Right ventricle myocardium superior (tissue), 1 donor: ENCODE measurements around the gene CHD5. TPM values are rescaled to one million over a fixed set of nuclear protein-coding genes. Genes with fewer than 3 reads are reported as not detected.

Experiments
- ATAC-seq: fragments of 200-7000 bp; cut with Tn5 transposase; one replicate; pipeline ENCODE4 v1.9.1; 2020; ENCODE audit warnings: mild to moderate bottlenecking; ENCODE audit not compliant: poor library complexity
- DNase-seq: peaks from one replicate; pipeline ENCODE4 v3.0.0-alpha.2; 2020
- intact Hi-C: fragments of 100-400 bp; cut with DNase I; formaldehyde crosslinking; loops from one replicate; pipeline ENCODE4 v1.11.2; 2022
- total RNA-seq: library from RNA; stranded (reverse); fragmentation: NEBNext Ultra II Directional; extraction: Animal tissue kit (Norgen Biotek cat#: 25700); gene quantifications from one replicate; pipeline ENCODE4 v1.2.1, GENCODE V29; 2021
- donor health status: DM: no; HTN: yes; CAD: no; lungs with severe emphysema.

The CHD5 gene
- total RNA-seq, 1 donor from 2014 or later: not detected

- DNase-seq (no peak), ATAC-seq (peak; percentile 4)
- intact Hi-C loops: no loop called here
Observed at GRCh38 chr1:6206520-6206855, 26.4 kb upstream of the CHD5 start.

- ATAC-seq (peak; percentile 74), DNase-seq (peak; percentile 79)
- intact Hi-C loops: no loop called here
Observed at GRCh38 chr1:6205849-6206519, 25.9 kb upstream of the CHD5 start, which contains the start of gene RNF207. TSS of gene RNF207 (plus strand) at chr1:6206119. CDS start at chr1:6206536, 417 bp downstream.

GRCh38 chr1:6202256-6202655, 22.1 kb upstream of the CHD5 start:
- ATAC-seq (no peak), DNase-seq (no peak)
- intact Hi-C loops: loop anchor here (5.0 kb wide), 1 partner anchor 35 kb away; the partner anchor contains the start of gene ICMT

GRCh38 chr1:6200188-6200809, 20.2 kb upstream of the CHD5 start:
- ATAC-seq (no peak), DNase-seq (no peak)
- intact Hi-C loops: loop anchor here (5.0 kb wide), 1 partner anchor 37 kb away; the partner anchor contains the start of gene ICMT

- ATAC-seq (peak; percentile 99), DNase-seq (peak; percentile 99)
- intact Hi-C loops: loop anchor here (5.0 kb wide), 1 partner anchor 38 kb away; the partner anchor contains the start of gene ICMT
Observed at GRCh38 chr1:6199298-6200187, 19.4 kb upstream of the CHD5 start, which contains the start of gene RPL22. TSS of gene RPL22 (minus strand) at chr1:6199595. CDS start at chr1:6199573, 22 bp downstream.

- intact Hi-C loops: no loop called here
- DNase-seq: peak; percentile 52
- ATAC-seq: peak; percentile 4
Observed at GRCh38 chr1:6198646-6199297, 18.7 kb upstream of the CHD5 start.

- DNase-seq (no peak), ATAC-seq (no peak)
- intact Hi-C loops: no loop called here
Observed at GRCh38 chr1:6197746-6198427, 17.8 kb upstream of the CHD5 start.

GRCh38 chr1:6191968-6192367, 11.8 kb upstream of the CHD5 start:
- ATAC-seq (no peak), DNase-seq (no peak)
- intact Hi-C loops: no loop called here

- ATAC-seq: no peak
- no peak for DNase-seq
- intact Hi-C loops: no loop called here
Observed at GRCh38 chr1:6188466-6188865, 8.3 kb upstream of the CHD5 start.

GRCh38 chr1:6185635-6186382, 5.7 kb upstream of the CHD5 start:
- no peak for ATAC-seq
- DNase-seq: no peak
- intact Hi-C loops: no loop called here

GRCh38 chr1:6185151-6185550, 5.0 kb upstream of the CHD5 start:
- ATAC-seq (no peak), DNase-seq (no peak)
- intact Hi-C loops: no loop called here

GRCh38 chr1:6184083-6184783, 4.1 kb upstream of the CHD5 start:
- intact Hi-C loops: no loop called here
- ATAC-seq: no peak
- no peak for DNase-seq

- intact Hi-C loops: no loop called here
- no peak for DNase-seq
- ATAC-seq: no peak
Observed at GRCh38 chr1:6183520-6183989, 3.4 kb upstream of the CHD5 start.

- intact Hi-C loops: no loop called here
- ATAC-seq (no peak), DNase-seq (no peak)
Observed at GRCh38 chr1:6181347-6181770, 1.2 kb upstream of the CHD5 start.

GRCh38 chr1:6180707-6181311, 688 bp upstream of the CHD5 start:
- intact Hi-C loops: no loop called here
- ATAC-seq: no peak
- no peak for DNase-seq

- ATAC-seq (no peak), DNase-seq (no peak)
- intact Hi-C loops: loop anchor here (10.0 kb wide), 1 partner anchor 125 kb away; no protein-coding TSS in a partner anchor
Observed at GRCh38 chr1:6179564-6180175, 451 bp downstream of the CHD5 start.
